ENCODE measurements around the gene S100A11.

Gene S100A11

GRCh38 chr1:152001631-152002584 is 34.9 kb downstream of the S100A11 start:
- peak; percentile 67 for DNase-seq

GRCh38 chr1:152000964-152001630 is 35.7 kb downstream of the S100A11 start:
- no peak for DNase-seq

GRCh38 chr1:151998611-151999362 is 38.0 kb downstream of the S100A11 start:
- DNase-seq = no peak

DNA sequence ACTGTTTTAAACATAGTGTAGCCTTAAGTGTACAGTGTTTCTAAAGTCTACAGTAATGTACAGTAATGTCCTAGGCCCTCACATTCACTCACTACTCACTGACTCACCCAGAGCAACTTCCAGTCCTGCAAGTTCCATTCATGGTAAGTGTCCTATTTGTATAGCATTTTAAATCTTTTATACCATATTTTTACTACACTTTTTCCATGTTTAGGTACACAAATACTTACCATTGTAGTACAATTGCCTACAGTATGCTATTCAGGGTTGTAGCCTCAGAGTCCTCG is 39.6 kb downstream of the S100A11 start:
- DNase-seq = no peak

DNA sequence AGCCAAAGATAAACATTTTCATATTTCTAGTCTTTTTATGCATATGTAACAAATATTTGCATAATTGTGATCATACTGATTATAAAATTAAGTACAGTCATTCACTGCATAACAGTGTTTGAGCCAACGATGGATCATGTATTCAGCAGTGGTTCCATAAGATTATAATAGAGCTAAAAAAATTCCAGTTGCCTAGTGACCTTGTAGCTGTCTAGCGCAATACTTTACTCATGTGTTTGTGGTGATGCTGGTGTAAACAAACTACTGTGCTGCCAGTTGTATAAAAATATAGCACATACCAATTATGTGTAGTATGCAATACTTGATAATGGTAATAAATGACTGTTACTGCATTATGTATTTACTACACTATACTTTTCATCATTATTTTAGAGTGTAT is 41.0 kb downstream of the S100A11 start:
- no peak for DNase-seq

DNA sequence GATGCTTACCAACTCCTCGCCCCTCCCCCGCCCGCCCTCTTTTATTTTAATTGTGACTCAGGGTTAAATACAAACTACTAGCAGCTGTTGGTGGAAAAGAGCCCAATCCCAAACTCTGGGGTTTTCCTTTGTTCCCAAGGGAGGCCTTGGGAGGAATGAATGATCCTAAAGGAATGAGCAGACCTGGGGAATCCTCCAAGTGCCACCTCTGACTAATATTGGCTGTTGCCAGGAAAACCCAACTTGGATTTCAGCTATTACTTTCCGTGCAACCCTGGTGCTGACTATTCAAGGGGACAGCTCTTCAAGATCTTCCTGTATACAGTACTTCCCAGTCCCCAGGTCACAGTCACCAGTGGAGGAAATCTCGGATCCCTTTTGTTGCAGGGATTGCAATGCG is 41.8 kb downstream of the S100A11 start:
- no peak for DNase-seq

DNA sequence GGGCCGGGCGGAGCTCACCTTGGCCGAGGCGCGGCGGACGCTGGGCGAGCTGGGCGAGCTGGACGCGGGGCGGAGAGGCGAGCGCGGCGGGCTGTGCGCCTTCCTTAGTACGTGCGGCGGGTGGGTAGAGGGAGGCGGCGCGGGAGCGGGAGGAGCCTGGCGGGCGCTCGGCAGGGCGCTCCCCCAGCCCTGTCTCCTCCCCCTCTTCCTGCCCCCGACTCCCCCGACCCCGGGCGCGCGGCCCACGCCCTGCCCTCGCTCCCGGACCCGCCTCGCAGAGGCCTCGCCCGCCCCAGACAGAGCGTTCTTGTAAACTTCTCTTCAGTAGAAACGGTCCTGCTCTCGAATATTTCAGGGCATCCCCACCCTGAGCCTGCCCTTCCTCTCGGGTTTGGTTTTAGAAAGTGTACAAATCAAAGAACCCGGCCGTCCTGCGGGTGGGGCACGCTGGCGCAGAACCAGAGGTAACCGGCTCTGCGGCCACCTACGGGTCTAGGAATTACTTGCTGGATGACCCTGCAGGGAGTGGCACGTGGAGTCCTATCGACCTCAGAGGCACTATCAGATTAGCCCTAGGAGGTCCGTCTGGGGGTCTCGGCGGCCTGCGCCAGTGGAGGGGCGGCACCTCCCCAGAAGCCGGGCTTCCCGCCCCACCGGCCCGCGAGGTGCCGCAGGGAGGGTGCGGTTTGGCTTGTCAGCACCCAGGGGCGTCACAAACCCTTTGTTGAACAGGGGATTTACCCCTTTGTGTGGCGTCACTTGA is 42.9 kb downstream of the S100A11 start, which contains the start of gene S100A10:
Gene S100A10 (minus strand): TSS at position 126 of the 763 bp plus-strand sequence. CDS start 7,629 bp downstream, outside the sequence.
- no peak for DNase-seq

GRCh38 chr1:151993084-151993733 is 43.6 kb downstream of the S100A11 start:
- DNase-seq = no peak

GRCh38 chr1:151992303-151993083 is 44.3 kb downstream of the S100A11 start:
- DNase-seq = peak; percentile 18

DNA sequence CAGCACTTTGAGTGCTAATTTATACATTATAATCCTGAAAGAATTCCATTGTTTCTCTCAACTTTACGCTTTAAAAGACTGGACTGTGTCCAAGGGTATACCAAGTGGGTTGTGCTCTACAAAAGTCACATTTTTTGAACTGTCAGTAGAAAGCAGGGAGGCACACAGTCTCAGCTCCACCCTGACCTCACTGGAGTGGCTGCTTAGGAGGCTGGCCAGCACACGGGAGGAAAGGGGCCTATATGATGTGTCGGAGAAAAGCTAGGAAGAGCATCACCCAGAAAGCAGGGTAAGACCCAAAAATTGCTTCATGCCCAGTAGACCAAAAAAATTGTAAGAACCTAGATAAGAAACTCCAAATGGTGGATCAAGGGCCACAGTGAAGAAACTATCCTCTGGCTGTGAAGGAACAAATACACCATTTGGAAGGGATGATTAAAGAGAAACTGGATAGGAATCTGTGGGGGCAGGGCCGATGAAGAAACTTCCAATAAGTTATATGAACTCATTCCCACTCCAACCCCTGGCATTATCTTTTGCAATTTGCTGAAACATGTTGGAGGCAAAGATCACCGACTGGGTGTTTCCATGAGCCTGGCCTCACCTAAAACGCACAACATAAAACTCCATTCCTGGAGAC is 45.0 kb downstream of the S100A11 start:
- DNase-seq = no peak

- DNase-seq = peak; percentile 74
Measured at GRCh38 chr1:151990856-151991198, 46.0 kb downstream of the S100A11 start.

DNA sequence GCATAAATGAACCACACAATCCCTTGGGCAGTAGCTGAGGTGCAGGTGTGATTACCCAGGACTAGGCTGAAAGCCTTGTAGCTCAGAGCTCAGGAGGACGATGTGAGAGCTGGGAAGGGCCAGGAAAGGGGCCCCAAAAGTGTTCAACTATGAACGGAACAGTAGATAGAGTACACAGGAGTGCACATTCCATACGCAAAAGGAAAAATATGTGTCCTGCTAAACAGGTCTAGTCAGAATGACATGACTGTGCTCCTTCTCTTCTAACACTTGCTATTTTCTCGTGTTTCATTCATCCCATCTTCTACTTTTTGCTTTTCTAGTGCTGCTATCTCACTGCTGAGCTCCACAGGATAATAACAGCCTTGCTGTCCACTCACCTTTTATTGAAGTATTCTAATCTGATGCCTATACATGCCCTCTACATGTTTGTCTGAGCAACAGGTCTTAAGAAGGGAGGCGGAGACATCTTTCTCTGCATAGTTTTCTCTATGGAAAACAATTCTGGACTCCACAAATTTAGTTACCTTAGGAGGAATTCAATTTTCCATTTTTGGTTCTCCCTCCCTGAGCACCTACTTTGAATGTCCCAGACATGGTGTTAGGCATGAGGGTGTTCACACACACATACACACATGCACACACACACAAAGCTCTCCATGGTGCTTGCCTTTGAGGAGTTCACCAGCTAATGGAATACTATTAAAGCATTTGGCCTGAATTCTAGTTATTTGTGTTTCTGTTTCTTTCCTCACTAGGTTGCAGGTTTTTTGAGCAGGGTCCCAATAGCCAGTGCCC is 46.5 kb downstream of the S100A11 start:
- DNase-seq = no peak

GRCh38 chr1:151989211-151989862 is 47.5 kb downstream of the S100A11 start:
- no peak for DNase-seq

DNA sequence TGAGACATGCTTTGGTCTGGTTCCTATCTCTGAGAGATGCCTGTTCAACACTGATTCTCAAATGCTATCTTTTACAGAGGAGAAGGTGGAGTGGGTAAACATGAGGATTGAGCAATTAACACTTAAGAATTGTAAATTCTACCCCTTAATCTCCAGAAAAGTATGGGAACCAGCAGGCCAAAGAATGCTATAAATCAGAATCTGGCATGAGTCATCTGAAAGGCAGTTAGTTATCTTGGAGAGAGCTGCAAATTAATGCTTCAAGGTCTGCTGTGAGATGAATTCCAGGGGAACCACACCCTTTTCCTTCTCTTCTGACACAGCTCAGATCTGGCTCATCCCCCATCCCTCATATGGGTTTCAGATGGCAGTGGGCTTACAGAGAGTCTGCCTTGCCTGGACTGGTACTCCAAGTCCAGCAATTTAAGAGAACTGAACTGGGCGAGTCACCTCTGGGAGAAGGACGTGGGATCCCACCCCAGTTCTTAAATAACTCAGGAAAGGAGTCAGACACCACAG is 48.3 kb downstream of the S100A11 start:
- no peak for DNase-seq

DNA sequence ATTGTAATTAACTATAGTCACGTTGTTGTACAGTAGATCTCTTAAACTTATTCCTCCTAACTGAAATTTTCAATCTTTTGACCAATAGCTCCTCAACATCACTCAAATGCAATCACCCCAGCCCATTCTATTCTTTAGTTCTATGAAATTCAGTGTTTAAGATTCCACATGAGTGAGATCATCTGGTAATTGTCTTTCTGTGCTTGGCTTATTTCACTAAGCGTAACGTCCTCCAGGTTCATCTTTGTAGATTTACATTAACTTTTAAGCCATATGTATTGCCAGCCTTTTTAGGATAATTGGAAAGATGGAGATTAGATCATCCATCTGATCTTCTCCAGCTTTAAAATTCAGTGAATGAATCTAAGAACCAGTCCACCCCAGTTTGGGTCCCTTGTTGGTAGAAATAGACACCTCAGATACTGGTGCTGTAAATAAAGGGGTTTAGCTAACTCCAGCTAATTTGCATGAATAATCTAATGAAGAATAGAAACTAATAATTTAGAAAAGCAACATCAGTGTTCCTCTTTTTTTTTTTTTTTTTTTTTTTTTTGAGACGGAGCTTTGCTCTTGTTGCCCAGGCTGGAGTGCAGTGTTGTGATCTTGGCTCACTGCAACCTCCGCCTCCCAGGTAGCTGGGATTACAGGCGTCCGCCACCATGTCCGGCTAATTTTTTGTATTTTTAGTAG is 50.2 kb downstream of the S100A11 start:
- no peak for DNase-seq

DNA sequence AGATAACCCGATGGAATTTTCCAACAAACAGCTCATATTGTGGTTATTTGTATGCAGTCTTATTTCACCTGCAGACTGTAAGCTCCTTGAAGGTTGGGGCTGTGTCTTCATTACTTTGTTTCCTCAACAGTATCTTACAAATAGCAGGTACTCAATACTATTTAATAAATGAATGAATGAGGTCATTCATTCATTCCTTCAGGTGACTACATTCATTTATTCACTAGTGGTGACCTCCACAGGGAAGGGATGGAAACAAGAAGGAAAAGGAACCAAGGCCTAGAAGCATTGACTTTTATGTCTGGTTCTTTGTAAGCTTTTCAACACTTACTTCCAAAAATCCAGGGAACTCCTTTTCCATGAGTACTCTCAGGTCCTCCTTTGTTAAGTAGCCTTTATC is 51.0 kb downstream of the S100A11 start:
- no peak for DNase-seq

- DNase-seq = no peak
Measured at GRCh38 chr1:151985270-151985669, 51.5 kb downstream of the S100A11 start.

DNA sequence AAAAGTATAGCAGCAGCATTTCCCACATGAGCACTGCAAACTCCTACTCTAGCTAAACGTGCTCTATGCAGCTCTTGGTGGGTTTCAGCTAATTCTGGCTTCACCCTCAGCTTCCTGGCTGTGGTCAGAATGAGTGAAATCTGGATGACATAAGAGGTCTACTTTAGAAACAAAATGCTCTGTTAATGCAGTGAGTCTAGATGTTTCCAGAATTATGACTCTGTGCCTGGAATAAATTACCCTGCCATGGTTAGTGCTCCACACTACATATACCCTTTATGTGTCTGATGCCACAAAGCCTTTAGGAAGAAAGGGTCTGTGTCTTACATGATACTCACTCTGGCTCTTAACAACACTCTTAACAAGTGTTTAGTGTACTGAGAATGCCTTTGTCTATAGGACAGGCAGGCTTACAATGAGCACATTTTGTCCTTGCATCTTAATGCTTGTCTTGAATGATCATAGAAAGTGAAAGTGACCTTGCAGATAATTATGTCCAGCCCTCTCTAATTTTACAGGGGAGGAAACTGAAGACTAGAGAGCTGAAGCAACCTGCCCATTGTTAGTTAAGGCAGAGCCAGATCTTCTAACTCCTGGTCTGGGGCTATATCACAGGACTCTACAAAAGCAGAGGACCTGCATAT is 52.4 kb downstream of the S100A11 start:
- no peak for DNase-seq
